ENCODE results near the gene KIF22.

DNA sequence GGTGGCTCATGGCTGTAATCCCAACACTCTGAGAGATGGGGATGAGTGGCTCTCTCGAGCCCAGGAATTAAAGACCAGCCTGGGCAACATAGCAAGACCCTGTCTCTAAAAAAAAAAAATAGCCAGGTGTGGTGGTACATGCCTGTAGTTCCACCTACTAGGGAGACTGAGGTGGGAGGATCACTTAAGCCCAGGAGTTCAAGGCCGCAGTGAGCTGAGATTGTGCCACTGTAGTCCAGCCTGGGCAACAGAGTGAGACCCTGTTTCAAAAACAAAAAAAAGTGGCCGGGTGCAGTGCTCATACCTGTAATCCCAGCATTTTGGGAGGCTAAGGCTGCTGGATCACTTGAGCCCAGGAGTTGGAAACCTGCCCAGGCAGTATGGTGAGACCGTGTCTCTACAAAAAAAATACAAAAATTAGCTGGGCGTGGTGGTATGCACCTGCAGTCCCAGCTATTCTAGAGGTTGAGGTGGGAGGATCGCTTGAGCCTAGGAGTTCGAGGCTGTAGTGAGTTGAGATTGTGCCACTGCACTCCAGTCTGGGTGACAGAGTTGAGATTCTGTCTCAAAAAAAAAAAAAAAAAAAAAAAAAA, 47.8 kb upstream of the KIF22 start:
- TF ChIP-seq CTCF (IDR thresholded peaks at IDR 0.05; ENCODE audit: insufficient read depth, low read depth, low read length) (no peak), EZH2 (IDR thresholded peaks at IDR 0.05; ENCODE audit: insufficient read depth, low read length) (no peak)

All from astrocyte (in vitro differentiated cells and primary cell).